HuH-7 (cell line): ENCODE measurements around the gene CSTF3.
"Not testable (repeated sequence)": the region's sequence is repeated elsewhere in the genome, so short reads cannot be mapped to it uniquely, and the experiment has no call there.

ENCODE experiments used
- DNase-seq: peaks from one replicate; pipeline ENCODE4 v3.0.0; 2011; ENCODE audit warnings: low spot score

The CSTF3 gene

GRCh38 chr11:33160587-33160986 is 693 bp downstream of the CSTF3 start:
- no peak for DNase-seq

- no peak for DNase-seq
Observed at GRCh38 chr11:33160136-33160535, 1.1 kb downstream of the CSTF3 start.

- not testable (repeated sequence) for DNase-seq
Observed at GRCh38 chr11:33159378-33159867, 1.9 kb downstream of the CSTF3 start.

GRCh38 chr11:33158596-33159275 is 2.5 kb downstream of the CSTF3 start:
- DNase-seq, result no peak

GRCh38 chr11:33157103-33158027 is 3.9 kb downstream of the CSTF3 start:
- no peak for DNase-seq

- DNase-seq, result no peak
Observed at GRCh38 chr11:33151399-33151798, 9.9 kb downstream of the CSTF3 start.

GRCh38 chr11:33147559-33147958 is 13.7 kb downstream of the CSTF3 start:
- no peak for DNase-seq

- DNase-seq, result no peak
Observed at GRCh38 chr11:33135768-33136443, 25.4 kb downstream of the CSTF3 start.

- no peak for DNase-seq
Observed at GRCh38 chr11:33135216-33135615, 26.1 kb downstream of the CSTF3 start.

GRCh38 chr11:33134276-33134675 is 27.0 kb downstream of the CSTF3 start:
- no peak for DNase-seq

GRCh38 chr11:33133761-33134160 is 27.5 kb downstream of the CSTF3 start:
- DNase-seq, result no peak

- DNase-seq, result no peak
Observed at GRCh38 chr11:33132510-33132909, 28.8 kb downstream of the CSTF3 start.

GRCh38 chr11:33128739-33129138 is 32.5 kb downstream of the CSTF3 start:
- DNase-seq, result no peak

GRCh38 chr11:33125611-33126010 is 35.7 kb downstream of the CSTF3 start:
- DNase-seq, result no peak

GRCh38 chr11:33125025-33125424 is 36.3 kb downstream of the CSTF3 start:
- DNase-seq, result no peak

GRCh38 chr11:33122696-33123095 is 38.6 kb downstream of the CSTF3 start:
- DNase-seq, result not testable (repeated sequence)

- no peak for DNase-seq
Observed at GRCh38 chr11:33116535-33116934, 44.7 kb downstream of the CSTF3 start.

GRCh38 chr11:33110083-33110482 is 51.2 kb downstream of the CSTF3 start:
- DNase-seq, result no peak

- no peak for DNase-seq
Observed at GRCh38 chr11:33109294-33109895, 51.9 kb downstream of the CSTF3 start.

- DNase-seq, result no peak
Observed at GRCh38 chr11:33103836-33104235, 57.4 kb downstream of the CSTF3 start.

GRCh38 chr11:33094157-33094556 is 67.1 kb downstream of the CSTF3 start:
- no peak for DNase-seq

GRCh38 chr11:33089776-33090175 is 71.5 kb downstream of the CSTF3 start:
- no peak for DNase-seq
